Measurements from ENCODE around the gene TSNAX. TPM values are rescaled to one million over a fixed set of nuclear protein-coding genes. Genes with fewer than 3 reads are reported as not detected.
"Not testable (repeated sequence)": the region's sequence is repeated elsewhere in the genome, so short reads cannot be mapped to it uniquely, and the experiment has no call there.

TSNAX gene
- total and polyA plus RNA-seq, 12 donors = 11.6 to 98.3 (median 42.2) TPM

DNA sequence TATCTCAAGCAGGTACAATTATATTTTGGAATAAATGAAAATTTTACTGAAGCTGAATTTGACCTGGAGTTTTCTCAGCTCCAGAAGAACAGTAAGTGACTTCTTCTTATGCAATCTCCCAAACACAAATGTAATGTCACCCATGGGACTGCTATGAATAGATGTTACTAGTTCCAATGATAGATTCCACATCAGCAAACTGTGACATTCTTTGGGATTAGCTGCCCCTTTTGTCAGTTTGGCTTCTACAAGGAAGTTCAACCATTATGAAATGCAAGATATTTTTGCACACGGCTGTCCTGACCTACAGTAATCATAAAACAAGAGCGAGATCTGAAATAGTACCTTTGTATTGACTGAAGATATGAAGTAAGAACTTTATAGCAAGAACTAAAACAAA is 27.8 kb upstream of the TSNAX start:
- H3K4me1 ChIP-seq (replicated peaks in 1 of 2) = no peaks in the 10 kb centered on the region
- H3K9me3 ChIP-seq (replicated peaks in 1 of 3) = peaks cover 0 to 14% (median 0%) of the 10 kb centered on the region in 3 donors
- 84 to 91% (median 87%) methylated on average over 2 of the region's 2 CpGs for WGBS, 4 donors
- no peaks in the 10 kb centered on the region for H3K27me3 ChIP-seq
- no peak overlapping the region for H3K4me3 ChIP-seq
- intact Hi-C loops (cut with DNase I) = no loop called here
- DNase-seq = no peak
- H3K27ac ChIP-seq = no peak overlapping the region
- no peaks in the 10 kb centered on the region for H3K36me3 ChIP-seq (replicated peaks in 1 of 2)
- no peak for TF ChIP-seq POLR2A (IDR thresholded peaks at IDR 0.05)
- no peak for TF ChIP-seq CTCF (IDR thresholded peaks at IDR 0.05)

DNA sequence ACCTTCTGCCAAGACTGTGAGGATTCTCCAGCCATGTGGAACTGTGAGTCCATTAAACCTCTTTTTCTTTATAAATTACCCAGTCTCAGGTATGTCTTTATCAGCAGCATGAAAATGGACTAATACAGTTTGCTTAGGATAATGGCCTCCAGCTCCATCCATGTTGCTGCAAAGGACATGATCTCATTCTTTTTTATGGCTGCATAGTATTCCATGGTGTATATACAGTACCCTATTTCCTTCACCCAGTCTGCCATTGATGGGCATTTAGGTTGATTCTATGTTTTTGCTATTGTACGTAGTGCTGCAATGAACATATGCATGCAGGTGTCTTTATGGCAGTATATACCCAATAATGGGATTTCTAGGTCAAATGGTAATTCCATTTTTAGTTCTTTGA is 25.3 kb upstream of the TSNAX start:
- DNase-seq; H3K27ac ChIP-seq; H3K4me3 ChIP-seq; H3K27me3 ChIP-seq; H3K4me1 ChIP-seq (replicated peaks in 1 of 2); intact Hi-C loops (cut with DNase I); H3K36me3 ChIP-seq (replicated peaks in 1 of 2): not testable (repeated sequence)
- WGBS, 4 donors = 64 to 97% (median 85%) methylated on average over 1 of the region's 1 CpG
- H3K9me3 ChIP-seq (replicated peaks in 1 of 3) = peaks cover 0 to 14% (median 0%) of the 10 kb centered on the region in 3 donors

- H3K27me3 ChIP-seq = no peaks in the 10 kb centered on the region
- no peaks in the 10 kb centered on the region for H3K9me3 ChIP-seq (replicated peaks in 1 of 3)
- H3K27ac ChIP-seq = no peak overlapping the region
- WGBS, 4 donors = 84 to 88% (median 86%) methylated on average over 9 of the region's 9 CpGs
- no peak for DNase-seq
- no peaks in the 10 kb centered on the region for H3K36me3 ChIP-seq (replicated peaks in 1 of 2)
- TF ChIP-seq CTCF (IDR thresholded peaks at IDR 0.05) = no peak
- TF ChIP-seq POLR2A (IDR thresholded peaks at IDR 0.05) = no peak
- no peak overlapping the region for H3K4me3 ChIP-seq
- intact Hi-C loops (cut with DNase I) = no loop called here
- H3K4me1 ChIP-seq (replicated peaks in 1 of 2) = peaks cover 0 to 7% of the 10 kb centered on the region in 2 donors
Measured at GRCh38 chr1:231507476-231508355, 20.8 kb upstream of the TSNAX start.

- intact Hi-C loops (cut with DNase I) = no loop called here
- TF ChIP-seq CTCF (IDR thresholded peaks at IDR 0.05) = no peak
- TF ChIP-seq POLR2A (IDR thresholded peaks at IDR 0.05) = no peak
Measured at GRCh38 chr1:231508497-231508896, 20.0 kb upstream of the TSNAX start.

GRCh38 chr1:231508941-231509340 is 19.5 kb upstream of the TSNAX start:
- Histone ChIP-seq H3K4me3 (no peak overlapping the region), H3K36me3 (replicated peaks in 1 of 2) (no peaks in the 10 kb centered on the region), H3K4me1 (replicated peaks in 1 of 2) (peaks cover 0 to 7% of the 10 kb centered on the region in 2 donors), H3K27ac (no peak overlapping the region), H3K27me3 (no peaks in the 10 kb centered on the region), H3K9me3 (replicated peaks in 1 of 3) (no peaks in the 10 kb centered on the region)
- 78 to 89% (median 86%) methylated on average over 6 of the region's 6 CpGs for WGBS, 4 donors
- DNase-seq = no peak
- intact Hi-C loops (cut with DNase I) = no loop called here
- TF ChIP-seq POLR2A (IDR thresholded peaks at IDR 0.05) (no peak), CTCF (IDR thresholded peaks at IDR 0.05) (no peak)

More at GRCh38 chr1:231508497-231508896, 20.0 kb upstream of the TSNAX start:
- H3K36me3 ChIP-seq (replicated peaks in 1 of 2) = no peaks in the 10 kb centered on the region
- H3K27me3 ChIP-seq = no peaks in the 10 kb centered on the region
- H3K4me1 ChIP-seq (replicated peaks in 1 of 2) = peaks cover 0 to 7% of the 10 kb centered on the region in 2 donors
- WGBS, 4 donors = 76 to 83% (median 80%) methylated on average over 6 of the region's 6 CpGs
- no peak overlapping the region for H3K4me3 ChIP-seq
- no peak for DNase-seq
- H3K27ac ChIP-seq = no peak overlapping the region
- no peaks in the 10 kb centered on the region for H3K9me3 ChIP-seq (replicated peaks in 1 of 3)

Data from adrenal gland (tissue), 12 donors.